Glomerular visceral epithelial cell (primary cell): ENCODE results near the gene PPP2R2D.
A peak's percentile ranks its signal among the peaks of the same experiment; 100 is the strongest.

ENCODE experiments used
- DNase-seq: peaks from one replicate; pipeline ENCODE4 v3.0.0-alpha.2; 2016; ENCODE audit errors: extremely low spot score

The PPP2R2D gene

DNA sequence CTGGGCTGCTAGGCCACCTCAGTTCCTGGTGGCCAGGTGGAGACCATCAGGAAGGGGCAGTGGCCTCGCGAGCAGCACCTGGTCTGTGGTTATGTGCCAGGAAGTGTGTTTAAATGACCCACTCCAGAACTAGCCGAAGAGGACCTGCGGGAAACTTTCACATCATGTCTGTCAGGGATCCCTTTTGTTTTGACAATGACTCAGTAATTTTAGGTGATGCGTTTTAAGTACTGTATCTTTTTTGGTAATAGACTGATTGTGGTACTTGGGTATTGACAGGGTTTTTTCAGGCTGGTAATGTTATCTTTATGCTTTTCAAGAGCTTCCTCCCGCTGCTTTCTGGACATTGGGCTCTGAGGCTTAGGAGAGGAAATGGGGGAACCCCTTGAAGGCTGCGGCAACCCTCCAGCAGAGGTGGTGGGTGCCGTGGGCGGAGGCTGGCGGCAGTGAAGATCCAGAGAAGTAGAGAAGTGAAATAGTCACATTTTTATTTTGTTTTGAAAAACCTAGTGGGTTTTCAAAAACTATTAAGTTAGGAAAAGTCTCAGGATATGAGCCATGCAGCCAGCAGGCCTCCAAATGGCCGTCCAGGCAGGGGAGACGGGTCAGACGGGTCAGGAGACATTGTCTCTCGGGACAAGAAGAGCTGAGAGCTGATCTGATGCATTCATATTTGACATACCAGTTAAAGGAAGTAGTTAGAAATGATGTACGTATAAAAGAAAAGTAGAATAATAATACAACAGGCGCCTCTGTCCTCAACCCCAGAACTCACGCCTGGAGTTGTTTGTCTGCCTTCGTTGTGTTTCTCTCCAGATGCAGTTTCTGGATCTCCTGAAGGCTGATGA, 27.7 kb downstream of the PPP2R2D start:
- DNase-seq = no peak

DNA sequence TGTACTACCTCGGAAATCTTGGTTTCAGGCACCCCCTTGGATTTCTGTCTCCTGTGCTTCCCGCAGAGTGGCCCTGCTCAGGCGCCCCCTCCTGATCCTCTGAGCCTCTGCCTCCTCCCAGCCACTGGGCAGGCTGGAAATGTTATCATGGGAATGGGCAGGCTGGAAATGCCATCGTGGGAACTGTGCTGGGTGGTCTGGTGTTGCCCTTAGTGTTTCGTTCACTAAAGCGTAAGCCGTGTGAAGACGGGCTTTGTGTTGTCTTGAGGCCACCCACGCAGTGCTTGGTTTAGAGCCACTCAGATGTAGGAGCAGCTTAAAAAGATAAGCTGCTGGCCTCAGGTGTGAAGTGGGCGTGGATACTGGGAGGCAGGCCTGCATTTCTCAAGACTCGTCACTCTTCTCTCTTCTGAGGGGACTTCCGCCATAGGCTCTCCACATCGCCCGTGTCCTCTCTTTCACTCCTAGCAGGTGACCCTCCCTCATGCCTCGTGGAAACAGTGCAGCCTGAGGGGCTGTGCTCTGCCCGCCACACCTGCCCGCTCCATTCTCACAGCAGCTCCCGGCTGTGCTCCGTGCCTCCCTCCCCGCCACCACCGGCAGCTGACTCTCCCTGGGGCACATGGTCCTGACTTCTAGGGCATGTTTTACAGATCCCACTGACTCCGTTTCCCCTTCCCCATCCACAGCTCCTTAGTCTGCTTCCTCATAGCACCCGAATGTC, 28.5 kb downstream of the PPP2R2D start:
- no peak for DNase-seq

DNA sequence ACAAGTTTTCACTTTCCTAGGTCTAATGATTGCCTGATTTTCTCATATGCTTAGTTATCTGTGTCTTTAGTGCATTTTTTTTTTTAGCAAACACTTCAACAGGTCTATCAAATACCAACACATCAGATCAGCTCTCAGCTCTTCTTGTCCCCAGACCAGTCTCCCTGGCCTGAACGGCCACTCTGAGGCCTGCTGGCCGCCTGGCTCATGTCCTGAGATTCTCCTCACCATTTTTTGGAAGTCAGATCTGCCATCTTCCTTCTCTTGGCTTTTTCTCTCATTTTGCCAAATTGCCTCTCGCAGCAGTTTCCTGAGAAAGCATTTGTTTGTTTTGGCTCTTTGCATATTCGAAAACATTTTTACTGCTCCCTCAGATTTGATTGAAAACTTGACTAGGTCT, 29.3 kb downstream of the PPP2R2D start:
- no peak for DNase-seq

DNA sequence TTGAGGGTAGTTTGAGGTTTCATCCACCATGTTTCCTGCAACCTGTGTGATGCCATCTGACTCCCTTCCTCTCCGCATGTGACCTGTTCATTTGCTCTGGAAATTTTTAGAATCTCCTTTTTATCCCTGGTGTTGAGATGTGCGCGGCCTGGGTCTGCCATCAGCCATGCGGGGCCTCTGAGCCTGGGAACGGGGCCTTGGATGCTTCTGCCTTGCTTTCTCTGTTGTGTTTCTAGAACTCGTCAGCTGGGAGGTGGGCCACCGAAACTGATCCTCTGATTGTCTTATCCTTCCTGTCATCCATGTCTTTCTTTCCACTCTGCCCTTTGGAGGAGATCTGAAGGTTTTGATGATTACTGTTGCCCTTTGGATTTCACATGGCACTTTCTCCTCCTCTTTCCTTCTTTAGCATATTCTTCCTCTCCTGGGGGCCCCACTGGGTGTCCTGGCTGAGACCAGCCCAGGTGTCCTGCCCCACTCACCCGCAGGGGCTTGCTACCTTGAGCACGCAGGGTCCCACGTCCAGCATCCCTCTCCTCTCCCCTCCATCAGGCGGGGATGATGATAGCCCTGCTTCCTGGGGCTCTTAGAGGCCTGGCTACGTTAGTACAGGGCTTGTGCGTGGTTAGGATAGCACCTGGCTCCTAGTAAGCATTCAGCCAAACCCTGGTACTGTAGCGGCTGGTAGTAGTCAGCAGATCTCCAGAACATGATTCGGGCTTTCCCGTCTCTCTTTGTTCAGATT, 29.9 kb downstream of the PPP2R2D start:
- DNase-seq = no peak

DNA sequence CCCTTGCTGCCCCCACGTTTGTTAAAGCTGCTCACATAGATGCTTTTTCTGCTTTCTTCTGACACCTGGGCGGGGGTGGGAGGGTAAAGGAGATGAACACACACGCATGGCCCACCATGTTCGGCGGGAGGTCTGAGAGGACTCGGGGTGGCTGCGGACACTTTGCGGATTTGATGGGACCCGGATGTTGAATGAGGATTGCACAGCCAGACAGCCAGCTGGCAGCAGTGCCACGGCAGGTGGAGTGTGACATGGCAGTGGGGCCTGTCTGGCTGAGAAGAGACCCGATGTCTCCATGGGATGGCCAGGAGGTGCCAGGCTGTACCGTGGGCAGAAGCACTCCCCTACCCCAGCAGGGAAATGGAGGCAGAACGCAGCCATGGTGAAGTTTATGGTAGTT, 31.2 kb downstream of the PPP2R2D start:
- DNase-seq = no peak

DNA sequence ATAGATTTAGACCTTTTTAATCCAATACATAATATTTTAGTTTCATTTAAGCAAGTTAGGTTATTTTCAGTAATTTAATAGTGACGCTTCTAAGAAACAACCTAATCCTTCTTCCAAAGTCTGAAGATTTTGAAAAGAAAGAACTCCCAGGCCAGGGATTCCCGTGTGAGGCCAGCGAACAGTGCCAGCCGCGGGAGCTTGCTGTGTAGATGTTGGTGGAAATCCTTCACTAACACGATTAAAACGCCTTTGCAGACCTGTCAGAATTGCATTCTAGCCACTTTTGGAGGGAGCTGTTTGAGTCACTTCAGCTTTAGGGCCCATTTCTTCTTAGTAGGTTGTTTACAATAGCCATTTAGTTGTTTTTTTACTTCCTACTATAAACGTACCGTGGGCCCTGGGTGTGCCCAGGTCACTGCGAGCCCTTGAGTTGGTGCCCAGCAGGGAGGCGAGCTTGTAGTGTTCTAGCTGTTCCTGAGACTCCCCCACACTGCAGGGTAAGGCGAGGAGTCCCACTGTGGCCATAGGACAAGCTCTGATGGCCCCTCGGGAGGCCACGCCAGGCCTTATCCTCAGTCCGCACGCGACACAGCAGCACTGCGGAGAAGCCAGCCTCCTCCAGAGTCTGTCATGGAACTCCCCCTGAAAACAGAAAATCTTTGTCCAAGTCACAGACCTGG, 32.3 kb downstream of the PPP2R2D start:
- DNase-seq = no peak

DNA sequence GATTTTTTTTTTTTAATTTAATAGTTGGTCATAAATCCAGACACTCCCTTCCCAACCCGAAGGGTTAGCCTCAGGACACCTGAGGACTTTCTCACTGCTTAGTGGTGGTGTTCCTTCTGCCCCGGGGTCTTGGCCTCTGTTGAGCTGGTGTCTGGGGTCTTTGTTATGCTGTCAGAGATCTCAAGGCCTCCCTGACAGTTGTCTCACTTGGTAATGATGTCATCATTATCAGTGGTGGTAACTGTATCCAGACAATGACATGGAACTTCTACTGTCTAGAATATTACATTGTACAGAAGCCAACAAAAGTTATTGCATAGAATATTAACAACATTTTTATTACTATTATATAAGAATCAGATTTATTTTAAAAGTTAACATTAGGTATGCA, 32.9 kb downstream of the PPP2R2D start:
- DNase-seq = no peak

DNA sequence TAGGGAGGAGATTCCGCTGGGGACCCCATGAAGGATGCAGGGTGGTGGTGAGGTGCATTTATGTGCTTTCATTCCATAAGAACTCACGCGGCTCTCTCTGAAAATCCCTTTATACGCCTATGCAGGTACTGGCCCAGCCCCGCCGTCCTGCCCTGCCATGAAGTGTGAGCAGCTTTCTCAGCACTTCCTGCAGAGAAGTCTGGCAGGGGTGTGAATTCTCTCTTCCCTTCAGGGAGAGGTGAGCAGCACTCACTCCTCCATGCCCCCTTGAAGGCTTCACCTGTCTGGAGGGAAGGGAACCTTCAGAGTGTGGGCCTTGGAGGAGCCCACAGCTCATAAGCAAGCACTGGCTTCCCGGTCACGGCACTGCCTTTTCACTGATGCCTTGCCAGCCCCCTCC, 34.0 kb downstream of the PPP2R2D start:
- no peak for DNase-seq

DNA sequence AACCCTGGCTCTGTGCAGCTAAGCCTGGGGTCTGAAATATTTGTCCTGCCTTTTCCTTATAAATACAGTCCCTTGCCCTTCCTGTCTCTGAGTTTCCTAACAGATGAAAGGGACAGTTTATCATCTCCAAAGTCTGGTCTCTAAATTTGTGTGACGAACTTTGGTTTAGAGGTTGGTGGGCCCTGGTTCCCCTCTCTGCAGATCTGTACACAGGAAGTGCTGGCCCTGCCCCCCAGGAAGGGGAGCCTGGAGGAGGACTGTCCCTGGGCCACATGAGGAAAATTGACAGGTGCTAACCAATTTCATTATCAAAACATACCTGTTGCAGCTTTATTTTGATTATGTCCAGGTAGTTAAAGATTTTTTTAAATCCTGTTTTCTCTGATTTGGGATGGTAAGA, 34.5 kb downstream of the PPP2R2D start:
- no peak for DNase-seq

DNA sequence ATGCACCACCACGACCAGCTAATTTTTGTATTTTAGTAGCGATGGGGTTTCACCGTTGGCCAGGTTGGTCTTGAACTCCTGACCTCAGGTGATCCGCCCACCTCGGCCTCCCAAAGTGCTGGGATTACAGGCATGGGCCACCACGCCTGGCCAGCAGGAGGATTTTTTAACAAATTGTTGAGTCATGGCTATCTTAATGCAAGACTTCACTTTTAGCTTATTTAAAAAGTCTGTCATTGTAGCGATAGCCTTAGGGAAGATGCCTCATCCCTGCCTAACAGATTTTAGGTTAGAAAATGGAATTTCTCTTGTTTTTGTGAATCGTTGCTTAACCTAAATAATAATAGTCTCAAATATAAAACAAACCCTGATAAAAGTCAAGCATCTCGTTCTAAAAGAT, 35.5 kb downstream of the PPP2R2D start:
- DNase-seq = no peak

DNA sequence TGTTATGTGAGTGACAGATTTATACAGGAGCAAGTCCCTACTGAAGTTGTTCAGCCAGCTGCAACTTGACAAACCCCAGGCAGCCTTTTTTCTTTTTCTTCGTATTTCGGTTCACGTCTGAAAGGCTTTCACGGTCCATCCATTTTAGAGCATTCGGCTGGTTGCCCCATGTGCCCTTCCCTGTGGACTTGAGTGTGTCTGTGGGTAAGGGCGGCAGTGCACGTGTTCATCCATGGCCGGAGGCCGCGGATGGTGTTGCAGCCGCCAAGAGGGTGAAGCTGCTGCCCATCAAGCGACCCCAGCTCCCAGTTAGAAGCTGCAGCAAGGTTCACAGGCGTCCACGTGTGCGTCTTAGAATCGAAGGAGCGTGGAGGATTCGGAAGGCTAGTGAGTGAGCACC, 35.9 kb downstream of the PPP2R2D start:
- no peak for DNase-seq

DNA sequence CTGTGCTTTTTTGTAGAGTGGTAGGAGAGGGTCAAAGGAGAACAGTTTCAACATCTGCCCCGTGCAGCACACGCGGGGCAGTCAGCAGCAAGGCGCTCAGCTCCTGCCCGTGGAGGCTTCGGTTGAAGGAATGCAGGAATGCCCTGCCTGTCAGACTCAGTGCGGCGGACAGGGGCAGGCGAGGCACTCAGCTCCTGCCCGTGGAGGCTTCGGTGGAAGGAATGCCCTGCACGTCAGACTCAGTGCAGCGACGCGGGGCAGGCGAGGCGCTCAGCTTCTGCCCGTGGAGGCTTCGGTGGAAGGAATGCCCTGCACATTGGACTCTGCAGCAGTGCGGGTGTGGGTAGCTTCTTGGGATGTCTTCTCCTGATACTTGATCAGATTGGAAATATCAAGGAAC, 37.0 kb downstream of the PPP2R2D start:
- no peak for DNase-seq

DNA sequence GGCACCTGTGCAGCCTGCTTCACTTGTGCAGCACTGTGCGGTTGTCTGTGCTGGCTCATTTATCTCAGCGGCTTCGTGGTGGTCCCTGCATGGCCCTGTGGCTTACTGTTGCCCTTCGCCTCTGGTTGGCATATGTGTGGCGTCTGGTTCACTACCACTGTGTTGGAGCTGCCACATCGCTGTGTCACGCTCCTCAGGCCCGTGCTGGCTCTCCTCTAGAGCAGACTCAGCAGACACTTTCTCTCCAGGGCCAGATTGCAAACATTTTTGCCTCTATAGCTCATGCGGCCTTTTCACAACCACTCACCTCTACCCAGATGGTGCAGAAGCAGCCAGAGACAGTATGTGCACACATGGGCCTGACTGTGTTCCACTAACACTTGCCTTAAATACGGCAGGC, 37.9 kb downstream of the PPP2R2D start:
- DNase-seq = no peak

DNA sequence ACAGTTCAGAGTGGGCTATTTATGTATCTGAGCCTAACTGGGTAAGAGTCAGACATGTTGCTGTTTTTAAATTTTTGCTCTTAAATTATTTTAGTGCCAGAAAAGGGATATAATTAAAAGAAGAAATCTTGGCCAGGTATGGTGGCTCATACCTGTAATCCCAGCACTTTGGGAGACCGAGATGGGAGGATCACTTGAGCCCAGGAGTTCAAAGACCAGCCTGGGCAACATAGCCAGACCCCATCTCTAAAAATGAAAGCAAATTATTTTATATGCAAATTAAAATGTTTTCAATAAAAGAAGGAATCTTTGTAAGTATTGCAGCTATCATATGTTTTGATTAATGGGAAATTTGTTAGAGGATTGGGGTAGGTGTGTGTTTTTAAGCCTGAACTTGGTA, 41.6 kb downstream of the PPP2R2D start:
- no peak for DNase-seq

DNA sequence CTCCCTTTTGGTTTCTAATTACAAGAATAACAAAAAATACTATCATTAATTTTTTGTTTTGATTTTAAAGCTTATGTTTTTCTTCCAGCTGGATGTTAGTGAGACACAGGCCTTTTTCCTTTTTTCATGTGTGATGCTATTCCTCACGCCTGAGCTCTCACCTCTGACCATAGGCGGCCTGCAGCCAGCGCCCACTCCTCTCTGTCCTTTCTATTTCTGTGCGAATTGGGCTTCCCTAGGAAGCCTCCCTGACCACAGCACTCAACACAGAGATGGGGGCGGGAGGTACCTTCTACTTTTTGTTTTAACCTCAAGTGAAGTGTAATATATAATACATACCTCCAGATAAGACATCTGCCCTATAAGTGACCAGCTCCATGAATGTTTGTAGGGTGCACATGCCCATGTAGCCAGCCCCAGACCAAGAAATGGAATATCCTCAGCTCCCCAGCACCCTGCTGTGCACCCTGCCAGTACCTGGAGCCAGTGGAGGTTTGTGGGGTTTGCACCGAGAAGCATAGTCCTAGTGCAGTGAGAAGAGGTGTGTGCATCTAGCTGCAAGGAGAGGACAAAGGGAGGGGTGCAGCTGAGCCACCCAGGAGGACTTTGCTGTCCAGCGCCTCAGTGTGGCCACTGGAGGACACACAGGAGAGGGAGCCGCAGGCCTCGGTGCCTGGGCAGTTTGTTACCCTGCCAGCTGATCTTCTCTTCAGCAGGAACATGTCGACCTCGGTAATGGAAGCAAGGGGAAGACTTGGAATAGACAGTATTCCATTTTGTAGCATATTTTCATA, 42.4 kb downstream of the PPP2R2D start:
- peak; percentile 15 for DNase-seq

DNA sequence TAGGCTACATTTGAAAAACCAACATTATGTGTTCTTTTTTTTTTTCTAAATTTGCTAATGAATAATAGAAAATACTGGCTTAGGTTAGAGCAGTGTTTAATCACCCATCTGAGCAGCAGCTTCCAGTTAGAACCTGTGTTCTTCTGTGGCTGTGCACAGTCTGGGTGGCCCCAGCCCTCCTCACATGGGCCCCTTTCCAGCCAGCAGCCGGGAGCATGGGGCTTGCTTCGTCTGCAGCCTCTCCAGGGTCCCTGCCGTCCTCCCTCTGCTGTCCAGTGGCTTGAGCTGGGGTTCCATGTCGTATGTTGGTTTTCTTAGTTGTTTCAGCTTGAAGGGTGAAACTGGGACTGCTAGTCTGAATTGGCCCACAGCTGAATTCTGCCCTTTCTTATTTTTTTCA, 43.6 kb downstream of the PPP2R2D start:
- no peak for DNase-seq

DNA sequence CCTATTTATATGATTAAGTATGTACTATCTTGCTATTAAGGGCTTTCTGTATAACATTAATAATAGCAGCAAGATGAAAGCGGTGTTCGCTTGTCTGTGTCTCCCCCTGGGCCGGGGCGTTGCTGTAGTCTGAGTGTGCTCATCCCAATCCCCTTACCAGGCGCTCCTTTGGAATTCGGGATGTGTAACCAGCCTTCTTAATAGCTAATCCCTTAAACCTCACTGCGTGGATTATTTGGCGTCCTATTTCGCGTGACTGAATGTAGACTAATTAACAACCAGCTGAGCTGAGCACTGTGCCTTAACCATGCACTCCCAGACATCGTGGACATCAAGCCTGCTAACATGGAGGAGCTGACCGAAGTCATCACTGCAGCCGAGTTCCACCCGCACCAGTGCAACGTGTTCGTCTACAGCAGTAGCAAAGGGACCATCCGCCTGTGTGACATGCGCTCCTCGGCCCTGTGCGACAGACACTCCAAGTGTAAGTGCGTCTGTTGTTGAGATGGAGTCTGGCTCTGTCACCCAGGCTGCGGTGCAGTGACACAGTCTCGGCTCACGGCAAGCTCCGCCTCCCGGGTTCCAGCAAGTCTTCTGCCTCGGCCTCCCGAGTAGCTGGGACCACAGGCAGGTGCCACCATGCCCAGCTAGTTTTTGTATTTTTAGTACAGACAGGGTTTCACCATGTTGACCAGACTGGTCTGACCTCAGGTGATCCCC, 44.3 kb downstream of the PPP2R2D start:
- DNase-seq = peak; percentile 39

DNA sequence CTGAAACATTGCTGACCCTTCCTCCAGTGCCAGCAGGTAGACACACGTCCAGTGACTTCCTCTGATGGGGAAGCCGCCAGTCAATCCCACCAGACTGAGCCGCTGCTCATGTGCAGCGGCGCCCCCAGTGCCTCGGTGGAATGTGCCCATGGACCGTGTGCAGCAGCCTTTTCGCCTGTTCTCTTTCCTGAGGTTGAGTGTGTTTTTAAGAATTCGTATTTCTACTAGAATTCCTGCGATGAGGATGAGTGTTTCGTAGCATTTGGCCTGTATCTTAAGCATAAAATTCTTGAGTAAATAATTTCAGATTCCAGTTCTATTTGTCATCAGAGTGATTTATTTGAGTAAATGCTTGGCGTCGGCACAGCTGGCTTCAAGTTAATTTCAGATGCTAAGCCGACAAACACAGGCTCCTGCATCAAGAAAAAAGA, 45.5 kb downstream of the PPP2R2D start:
- DNase-seq = peak; percentile 79

DNA sequence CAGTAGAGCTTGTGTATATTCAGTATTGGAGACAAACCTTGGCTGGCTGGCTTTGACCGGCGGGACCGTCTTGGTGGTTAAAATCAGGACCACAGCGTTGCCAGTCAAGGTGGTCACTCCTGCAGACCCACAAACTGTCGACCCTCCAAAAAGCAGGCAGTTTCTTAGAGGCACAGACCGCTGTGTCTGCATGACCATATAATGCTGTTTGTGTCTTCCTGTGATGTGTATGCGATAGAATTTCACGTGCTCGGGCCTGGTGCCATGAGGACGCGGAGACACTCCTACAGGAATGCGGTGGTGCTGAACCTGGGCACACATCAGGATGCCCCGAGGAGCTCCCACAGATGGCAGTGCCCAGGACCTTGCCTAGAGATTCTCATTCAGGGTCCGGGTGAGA, 46.1 kb downstream of the PPP2R2D start:
- peak; percentile 32 for DNase-seq

DNA sequence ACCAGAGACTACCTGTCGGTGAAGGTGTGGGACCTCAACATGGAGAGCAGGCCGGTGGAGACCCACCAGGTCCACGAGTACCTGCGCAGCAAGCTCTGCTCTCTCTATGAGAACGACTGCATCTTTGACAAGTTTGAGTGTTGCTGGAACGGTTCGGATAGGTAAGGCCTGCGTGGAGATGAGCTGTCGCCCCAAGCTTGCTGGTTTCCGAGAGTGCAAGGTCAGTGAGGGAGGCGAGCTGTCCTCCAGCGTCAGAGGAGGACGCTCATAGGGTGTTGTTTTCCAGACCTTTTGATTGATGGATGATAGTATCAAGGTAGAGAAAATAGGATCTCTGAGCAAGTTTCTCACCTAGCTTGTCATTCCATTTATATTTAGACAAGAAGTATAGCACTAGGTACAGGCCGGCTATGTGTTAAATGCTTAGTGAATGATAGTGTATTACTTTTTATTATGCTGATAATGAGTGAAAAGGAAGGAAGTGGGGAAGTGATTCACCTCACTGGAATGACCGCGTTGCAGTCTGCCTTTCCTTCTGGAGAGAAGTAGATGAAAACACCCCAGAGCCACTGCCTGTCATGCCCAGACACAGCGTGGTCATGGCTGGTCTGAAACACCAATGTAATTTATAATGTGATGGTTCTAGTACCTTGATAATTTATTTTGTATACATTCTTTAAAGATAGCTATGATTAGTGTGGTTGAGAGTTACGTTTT, 47.0 kb downstream of the PPP2R2D start:
- peak; percentile 75 for DNase-seq
